Measurements from ENCODE around the gene IST1. TPM values are rescaled to one million over a fixed set of nuclear protein-coding genes. Genes with fewer than 3 reads are reported as not detected.

Gene IST1
- total RNA-seq, 1 experiment from 2014 or later = 95.1 TPM

DNA sequence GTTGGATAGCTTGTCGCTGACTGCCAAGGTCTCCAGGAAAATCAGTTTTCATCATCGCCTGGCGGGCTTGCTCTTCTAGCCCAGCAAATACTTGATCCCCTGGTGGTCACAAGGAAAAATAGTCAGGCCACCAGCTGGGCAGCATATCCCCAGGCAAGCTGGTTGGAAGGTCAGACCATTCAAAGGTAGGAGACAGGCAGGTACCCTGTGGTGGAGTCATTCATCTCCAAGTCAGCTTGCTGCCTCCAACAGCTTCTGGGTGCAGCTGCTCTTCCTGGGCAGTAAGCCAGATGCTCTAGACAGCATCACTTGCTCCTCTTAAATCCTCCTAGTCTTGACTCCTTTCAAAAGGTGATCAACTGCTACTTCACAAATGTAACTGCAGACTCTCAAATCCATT lies 27.4 kb upstream of the IST1 start:
- no peak overlapping the region for H3K4me3 ChIP-seq
- DNase-seq = no peak
- H3K9me3 ChIP-seq = no peaks in the 10 kb centered on the region
- no peaks in the 10 kb centered on the region for H3K27me3 ChIP-seq
- no peaks in the 10 kb centered on the region for H3K36me3 ChIP-seq

DNA sequence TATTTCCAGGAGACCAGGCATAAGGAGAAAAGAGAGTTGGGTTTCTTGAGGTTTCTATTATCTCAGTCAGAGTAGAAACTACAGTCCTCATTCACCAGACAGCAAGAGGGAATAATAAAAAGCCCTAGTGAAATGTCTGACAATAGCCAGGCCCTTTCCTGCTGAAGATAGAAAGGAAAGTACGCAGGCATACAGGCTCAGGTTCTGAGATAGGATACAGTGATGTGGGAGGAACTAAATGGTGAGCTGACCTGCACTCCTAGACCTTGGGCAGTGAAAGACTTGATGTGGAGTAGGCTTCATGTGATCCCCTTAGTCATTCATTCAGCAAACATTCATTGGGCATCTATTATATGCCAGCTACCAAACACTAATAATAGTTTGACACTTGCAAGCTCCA lies 26.2 kb upstream of the IST1 start:
- H3K4me3 ChIP-seq = no peak overlapping the region
- no peaks in the 10 kb centered on the region for H3K27me3 ChIP-seq
- no peaks in the 10 kb centered on the region for H3K9me3 ChIP-seq
- DNase-seq = no peak
- no peaks in the 10 kb centered on the region for H3K36me3 ChIP-seq

DNA sequence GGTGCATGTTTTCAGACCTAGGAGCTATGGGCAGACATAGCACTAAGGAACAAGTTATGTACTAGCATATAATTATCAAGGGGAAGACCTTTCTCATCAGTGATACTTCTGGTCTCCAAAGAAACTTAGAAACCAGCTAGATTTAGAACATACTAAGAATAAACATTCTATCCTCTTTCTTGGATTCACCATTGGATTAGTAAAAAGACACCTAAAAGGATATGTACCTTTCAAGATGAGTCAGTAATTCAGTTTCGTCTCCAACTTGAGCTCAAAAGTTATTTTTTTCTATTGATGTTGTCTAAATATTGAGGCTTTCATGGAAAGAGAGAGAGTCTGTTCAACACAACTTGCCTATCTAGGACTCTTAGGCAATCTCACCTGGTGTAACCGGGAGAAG lies 24.5 kb upstream of the IST1 start:
- H3K9me3 ChIP-seq = no peaks in the 10 kb centered on the region
- H3K36me3 ChIP-seq = no peaks in the 10 kb centered on the region
- H3K27me3 ChIP-seq = no peaks in the 10 kb centered on the region
- DNase-seq = no peak
- no peak overlapping the region for H3K4me3 ChIP-seq

DNA sequence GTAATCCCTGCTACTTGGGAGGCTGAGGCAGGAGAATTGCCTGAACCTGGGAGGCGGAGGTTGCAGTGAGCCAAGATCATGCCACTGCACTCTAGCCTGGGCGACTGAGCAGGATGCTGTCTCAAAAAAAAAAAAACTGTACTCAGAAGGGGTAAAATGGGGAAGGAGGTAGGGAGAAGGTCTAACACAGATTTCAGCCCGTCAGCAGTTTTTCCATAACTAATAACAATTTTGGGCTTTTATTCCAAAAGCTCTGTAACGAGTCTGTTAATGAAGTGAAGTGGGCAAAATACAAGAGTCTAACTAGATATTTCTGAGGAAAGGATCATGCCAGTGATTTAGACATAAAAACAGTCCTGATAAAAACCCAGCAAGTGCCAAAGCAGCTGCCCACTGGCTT lies 22.1 kb upstream of the IST1 start:
- no peak for DNase-seq
- no peaks in the 10 kb centered on the region for H3K27me3 ChIP-seq
- no peaks in the 10 kb centered on the region for H3K9me3 ChIP-seq
- H3K36me3 ChIP-seq = no peaks in the 10 kb centered on the region
- no peak overlapping the region for H3K4me3 ChIP-seq

DNA sequence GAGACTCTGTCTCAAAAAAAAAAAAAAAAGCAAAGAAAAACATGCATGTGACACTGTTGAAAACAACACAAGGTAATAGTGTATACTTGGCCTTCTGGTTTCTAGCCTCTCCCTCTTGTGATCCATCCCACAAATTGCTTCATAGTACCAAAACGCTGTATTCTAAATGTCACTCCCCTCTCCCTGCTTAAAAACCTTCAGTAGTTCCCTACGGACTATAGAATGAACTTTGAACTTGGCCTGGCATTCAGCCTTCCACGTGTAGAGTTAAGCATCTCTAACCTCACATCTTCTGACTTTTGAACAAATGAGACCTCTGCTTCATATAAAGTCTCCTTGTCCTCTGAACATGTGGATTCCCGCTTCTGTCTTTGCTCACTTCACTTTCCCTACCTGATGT lies 16.4 kb upstream of the IST1 start:
- H3K9me3 ChIP-seq = no peaks in the 10 kb centered on the region
- no peak overlapping the region for H3K4me3 ChIP-seq
- no peak for DNase-seq
- H3K27me3 ChIP-seq = no peaks in the 10 kb centered on the region
- H3K36me3 ChIP-seq = no peaks in the 10 kb centered on the region; the same call in 1 of the 2 replicates

DNA sequence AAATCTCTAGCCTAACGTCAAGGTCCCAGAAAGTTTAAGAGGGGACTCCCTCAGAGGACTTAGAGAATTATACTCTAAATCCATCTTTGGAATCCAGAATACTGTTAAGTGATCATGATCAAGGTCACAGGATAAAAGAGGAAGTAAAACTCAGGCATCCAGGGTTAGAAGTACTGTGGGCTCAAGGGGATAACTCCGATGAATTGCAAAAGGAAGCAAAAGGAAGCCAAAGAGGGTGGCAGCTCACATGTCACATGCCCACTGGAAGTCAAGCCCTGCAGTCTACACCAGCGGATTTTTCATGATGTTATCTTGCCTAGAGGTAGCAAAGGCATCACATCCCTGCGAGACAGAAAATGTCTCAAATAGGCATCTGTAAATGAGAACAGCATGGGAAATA lies 15.2 kb upstream of the IST1 start:
- Histone ChIP-seq H3K9me3 (no peaks in the 10 kb centered on the region), H3K27me3 (no peaks in the 10 kb centered on the region), H3K4me3 (no peak overlapping the region), H3K36me3 (no peaks in the 10 kb centered on the region; the same call in 1 of the 2 replicates)
- no peak for DNase-seq

DNA sequence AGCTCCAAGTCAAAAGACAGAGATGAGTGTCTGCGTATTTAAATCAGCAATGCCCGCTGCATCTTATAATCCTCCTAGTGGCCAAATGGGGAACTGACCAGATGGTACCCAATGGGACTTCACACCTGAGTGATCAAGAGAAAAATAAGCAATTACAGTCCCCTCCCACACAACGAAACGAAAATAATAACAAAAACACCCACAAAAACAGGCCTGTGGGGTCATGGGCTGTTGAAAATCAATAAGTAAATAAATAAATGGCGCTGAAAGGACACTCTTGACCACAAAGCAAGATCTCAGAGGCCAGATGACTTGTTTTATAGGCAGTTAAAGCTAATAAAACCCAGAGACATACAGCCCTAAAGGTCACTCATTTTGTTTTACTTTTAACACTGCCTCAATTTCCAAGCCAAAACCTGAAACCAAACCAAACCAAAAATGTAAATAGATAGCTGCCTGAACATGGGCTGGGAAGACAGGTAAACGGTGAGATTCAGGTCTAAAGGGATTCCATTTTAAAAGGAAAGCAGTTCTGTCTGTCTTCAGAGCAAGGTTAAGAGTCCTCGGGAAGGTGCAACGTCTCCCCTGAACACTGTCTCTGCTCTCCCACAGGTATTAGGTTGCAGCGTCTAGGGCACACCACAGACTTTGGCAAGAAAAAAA lies 12.7 kb upstream of the IST1 start:
- no peaks in the 10 kb centered on the region for H3K9me3 ChIP-seq
- DNase-seq = peak; percentile 43
- no peaks in the 10 kb centered on the region for H3K27me3 ChIP-seq
- no peaks in the 10 kb centered on the region; the same call in 1 of the 2 replicates for H3K36me3 ChIP-seq
- H3K4me3 ChIP-seq = peak overlapping the region; percentile 57

DNA sequence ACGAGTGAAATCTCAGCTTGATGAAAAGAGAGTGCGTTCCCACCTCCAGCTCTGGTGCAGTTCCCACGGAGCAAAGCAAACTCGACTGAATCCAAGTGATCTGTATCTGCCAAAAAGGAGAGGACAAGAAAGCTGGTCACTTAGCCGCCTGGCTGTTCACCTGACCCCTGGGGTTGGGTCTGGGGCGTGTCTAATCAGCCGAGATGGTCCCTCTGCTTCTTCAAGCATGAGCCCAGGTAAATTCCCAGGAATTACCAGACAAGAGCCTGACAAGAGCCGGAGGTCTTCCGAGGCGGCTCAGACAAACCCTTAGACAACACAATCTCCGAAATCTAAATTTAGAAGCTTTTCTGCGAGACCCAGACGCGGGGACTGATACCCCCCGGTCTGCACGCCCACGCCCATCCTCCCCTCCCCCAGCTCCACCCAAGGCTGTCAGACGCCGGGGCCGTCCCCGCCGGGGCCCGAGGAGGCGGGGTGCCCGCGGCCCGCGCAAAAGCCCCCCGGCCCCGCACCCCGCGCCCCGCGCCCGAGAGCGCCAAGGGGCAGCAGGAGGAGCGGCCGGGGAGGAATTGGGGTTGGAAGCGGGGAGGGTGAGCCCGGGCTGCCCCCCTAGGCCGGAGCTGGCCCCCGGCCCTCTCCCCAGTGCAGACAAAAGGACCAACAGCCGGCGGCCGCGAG lies 12.0 kb upstream of the IST1 start:
- Histone ChIP-seq H3K27me3 (no peaks in the 10 kb centered on the region), H3K4me3 (peak overlapping the region; percentile 57), H3K9me3 (no peaks in the 10 kb centered on the region), H3K36me3 (no peaks in the 10 kb centered on the region; the same call in 1 of the 2 replicates)
- peak; percentile 23 for DNase-seq

DNA sequence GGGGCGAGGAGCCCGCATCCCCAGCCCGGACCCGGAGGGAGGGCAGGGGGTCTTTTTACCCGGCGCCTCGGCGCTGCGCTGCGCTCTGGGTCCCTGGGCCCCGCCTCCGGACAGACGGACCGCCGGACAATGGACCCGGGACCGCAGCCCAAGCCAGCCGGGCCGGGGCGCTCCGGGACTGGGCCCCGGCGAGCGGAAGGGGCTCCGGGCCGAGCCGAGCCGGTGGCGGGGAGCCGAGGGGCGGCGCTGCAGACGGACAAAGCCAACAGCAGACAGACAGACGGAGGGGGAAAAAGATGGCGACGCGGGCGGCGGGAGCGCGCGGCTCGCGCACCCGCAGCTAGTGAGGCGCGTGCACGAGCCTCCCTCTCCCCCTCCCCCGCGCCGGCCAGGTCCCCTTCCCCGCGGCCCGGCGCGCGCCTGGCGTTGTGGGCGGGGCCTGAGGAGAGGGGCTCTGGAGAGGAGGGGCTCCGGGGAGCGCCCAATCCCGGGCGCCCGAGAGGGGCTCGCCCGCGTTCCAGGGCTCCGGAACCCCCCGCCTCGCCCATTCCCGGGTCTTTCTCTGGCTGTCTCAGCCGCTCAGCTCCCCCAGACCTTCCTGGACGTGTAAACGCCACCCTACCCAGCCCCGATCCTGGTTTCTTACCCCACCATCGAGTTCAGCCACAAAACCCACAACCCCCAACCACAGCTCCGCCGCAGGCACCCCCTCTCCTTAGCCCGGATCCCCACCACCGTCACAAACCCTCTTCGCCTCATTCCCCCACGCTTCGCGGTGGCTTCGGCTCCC lies 11.3 kb upstream of the IST1 start, which contains the start of gene ZNF821:
Gene ZNF821, minus strand, starts transcription at position 334 of the 790 bp plus-strand sequence. CDS start 4,236 bp downstream, outside the sequence.
- H3K9me3 ChIP-seq = no peaks in the 10 kb centered on the region
- DNase-seq = peak; percentile 66
- H3K27me3 ChIP-seq = no peaks in the 10 kb centered on the region
- no peaks in the 10 kb centered on the region; the same call in 1 of the 2 replicates for H3K36me3 ChIP-seq
- H3K4me3 ChIP-seq = peak within 1 kb of the TSS; percentile 57

DNA sequence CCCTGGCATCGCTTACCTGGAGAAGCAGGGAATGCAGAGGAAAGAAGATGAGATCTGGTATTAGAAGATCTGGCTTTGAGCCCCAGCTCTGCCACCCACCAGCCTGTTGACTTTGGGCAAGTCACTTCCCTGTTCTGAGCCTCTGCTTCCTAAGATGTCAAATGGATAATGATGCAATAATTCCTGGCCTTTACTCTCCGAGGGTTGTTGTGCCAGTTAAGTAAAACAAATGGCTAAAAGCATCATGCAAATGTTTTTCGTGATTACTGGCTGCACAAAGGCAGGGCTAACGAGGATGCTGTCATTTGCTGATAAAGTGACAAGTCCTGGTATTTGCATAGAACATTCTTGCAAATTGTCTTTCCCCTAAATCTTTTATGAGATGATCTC lies 10.1 kb upstream of the IST1 start:
- Histone ChIP-seq H3K9me3 (no peaks in the 10 kb centered on the region), H3K36me3 (no peaks in the 10 kb centered on the region), H3K4me3 (no peak overlapping the region), H3K27me3 (no peaks in the 10 kb centered on the region)
- no peak for DNase-seq

DNA sequence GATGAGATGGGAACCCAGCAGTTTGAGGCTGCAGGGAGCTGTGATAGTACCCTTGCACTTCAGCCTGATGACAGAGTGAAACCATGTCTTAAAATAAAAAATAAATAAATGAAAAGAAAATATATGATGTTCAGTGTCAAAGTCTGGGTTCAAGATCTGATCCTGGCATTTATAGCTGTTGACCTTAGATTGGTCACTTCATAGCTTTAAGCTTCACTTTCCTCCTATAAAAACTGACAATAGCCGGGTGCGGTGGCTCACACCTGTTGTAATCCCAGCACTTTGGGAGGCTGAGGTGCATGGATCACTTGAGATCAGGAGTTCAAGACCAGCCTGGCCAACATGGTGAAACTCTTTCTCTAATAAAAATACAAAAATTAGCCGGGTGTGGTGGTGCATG lies 6.2 kb upstream of the IST1 start:
- no peak for DNase-seq
- Histone ChIP-seq H3K9me3 (no peaks in the 10 kb centered on the region), H3K4me3 (no peak overlapping the region), H3K36me3 (no peaks in the 10 kb centered on the region), H3K27me3 (no peaks in the 10 kb centered on the region)

DNA sequence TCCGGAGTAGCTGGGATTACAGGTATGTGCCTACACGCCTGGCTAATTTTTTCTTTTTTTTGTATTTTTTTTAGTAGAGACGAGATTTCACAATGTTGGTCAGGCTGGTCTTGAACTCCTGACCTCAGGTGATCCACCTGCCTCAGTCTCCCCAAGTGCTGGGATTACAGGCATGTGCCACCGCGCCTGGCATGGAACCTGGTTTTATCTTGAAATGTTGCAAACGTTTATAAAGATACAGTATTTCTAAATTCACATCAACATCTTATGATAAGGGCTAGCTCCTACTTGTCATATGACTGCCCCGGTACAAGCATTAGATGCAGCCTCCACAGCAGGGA lies 1.5 kb upstream of the IST1 start:
- Histone ChIP-seq H3K4me3 (peak overlapping the region; percentile 73), H3K9me3 (no peaks in the 10 kb centered on the region), H3K27me3 (no peaks in the 10 kb centered on the region), H3K36me3 (peaks cover 7% of the 10 kb centered on the region)
- no peak for DNase-seq

DNA sequence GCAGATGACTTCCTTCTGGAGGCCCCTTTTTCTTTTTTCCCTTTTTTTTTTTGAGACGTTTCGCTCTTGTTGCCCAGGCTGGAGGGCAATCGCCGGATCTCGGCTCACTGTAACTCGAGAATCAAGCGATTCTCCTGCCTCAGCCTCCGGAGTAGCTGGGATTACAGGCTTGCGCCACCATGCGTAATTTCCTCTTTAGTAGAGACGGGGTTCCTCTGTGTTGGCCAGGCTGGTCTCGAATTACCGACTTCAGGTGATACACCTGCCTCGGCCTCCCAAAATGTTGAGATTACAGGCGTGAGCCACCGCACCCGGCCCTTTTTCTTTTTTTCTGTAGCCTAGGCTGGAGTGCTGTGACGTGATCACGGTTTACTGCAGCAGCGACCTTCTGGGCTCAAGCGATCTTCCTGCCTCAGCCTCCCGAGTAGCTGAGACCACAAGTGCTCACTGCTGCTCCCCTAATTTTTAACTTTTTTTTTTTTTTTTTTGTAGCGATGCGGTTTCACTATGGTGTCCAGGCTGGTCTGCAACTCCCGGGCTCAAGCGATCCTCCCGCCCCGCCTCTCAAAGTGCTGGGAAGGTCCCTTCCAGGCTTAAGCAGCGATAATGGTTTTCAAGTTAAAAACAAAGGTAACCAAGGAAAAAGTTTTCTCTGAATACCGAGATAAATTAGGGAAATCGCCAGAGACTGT lies 956 bp upstream of the IST1 start:
- Histone ChIP-seq H3K27me3 (no peaks in the 10 kb centered on the region), H3K4me3 (peak overlapping the region; percentile 73), H3K9me3 (no peaks in the 10 kb centered on the region), H3K36me3 (peaks cover 7% of the 10 kb centered on the region)
- DNase-seq = peak; percentile 13

DNA sequence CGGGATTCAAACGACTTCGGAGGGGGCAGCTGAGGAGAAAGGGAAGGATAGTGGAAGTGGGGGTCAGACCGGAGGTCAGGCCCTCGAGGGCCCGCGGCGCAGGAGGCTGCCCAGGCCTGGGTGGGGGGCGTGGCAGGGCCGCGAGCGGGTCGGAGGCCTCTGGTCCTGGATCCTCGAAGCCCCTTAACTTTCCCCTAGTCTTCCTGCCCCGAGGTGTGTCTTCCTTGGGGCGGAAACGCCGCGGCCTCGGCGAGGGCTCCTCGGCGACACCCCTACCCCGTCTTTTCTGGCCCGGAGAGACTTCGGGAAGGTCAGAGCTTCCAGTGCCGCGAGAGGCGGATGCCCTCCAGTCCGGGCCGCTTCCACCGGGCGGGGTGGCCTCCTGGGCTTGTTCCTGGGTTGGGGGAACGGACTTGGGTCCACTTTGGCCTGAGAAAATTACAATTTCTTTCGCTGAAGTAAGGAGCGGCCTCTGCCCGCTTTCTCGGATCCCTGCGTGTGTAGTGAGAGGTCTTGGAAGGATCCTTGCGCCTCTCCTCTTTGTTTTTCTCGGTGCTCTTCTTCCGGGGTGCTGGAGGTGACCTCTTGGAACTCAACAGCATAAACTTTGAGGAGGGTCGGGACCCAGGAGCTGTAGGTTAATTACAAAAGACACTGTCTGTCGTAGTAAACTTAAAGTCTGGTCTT lies 491 bp downstream of the IST1 start:
- H3K4me3 ChIP-seq = peak overlapping the region; percentile 73
- H3K36me3 ChIP-seq = peaks cover 7% of the 10 kb centered on the region
- DNase-seq = no peak
- no peaks in the 10 kb centered on the region for H3K9me3 ChIP-seq
- H3K27me3 ChIP-seq = no peaks in the 10 kb centered on the region

DNA sequence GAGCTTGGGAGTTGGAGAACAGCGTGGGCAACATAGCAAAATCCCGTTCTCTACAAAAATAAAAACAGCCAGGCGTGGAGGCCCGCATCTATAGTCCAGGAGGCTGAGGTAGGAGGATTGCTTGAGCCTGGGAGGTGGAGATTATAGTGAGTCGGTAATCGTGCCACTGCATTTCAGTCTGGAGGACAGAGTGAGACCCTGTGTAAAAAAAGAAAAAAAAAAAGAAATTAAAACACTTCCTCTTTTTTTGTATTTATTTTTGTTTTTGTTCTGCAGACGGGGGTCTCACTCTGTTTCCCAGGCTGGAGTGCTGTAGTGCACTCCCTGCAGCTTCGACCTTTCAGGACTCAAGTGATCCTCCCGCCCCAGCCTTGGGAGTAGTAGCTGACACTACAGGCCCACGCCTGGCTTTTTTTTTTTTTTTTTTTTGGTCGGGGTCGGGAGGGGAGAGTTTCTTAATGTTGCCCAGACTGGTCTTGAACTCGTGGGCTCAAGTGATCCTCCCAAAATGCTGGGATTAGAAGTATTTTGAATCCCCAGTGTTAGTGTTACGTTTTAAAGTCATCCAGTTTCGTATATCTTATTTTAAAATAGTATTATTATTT lies 1.5 kb downstream of the IST1 start:
- no peak for DNase-seq
- Histone ChIP-seq H3K4me3 (peak overlapping the region; percentile 73), H3K36me3 (peaks cover 7% of the 10 kb centered on the region), H3K27me3 (no peaks in the 10 kb centered on the region), H3K9me3 (no peaks in the 10 kb centered on the region)

DNA sequence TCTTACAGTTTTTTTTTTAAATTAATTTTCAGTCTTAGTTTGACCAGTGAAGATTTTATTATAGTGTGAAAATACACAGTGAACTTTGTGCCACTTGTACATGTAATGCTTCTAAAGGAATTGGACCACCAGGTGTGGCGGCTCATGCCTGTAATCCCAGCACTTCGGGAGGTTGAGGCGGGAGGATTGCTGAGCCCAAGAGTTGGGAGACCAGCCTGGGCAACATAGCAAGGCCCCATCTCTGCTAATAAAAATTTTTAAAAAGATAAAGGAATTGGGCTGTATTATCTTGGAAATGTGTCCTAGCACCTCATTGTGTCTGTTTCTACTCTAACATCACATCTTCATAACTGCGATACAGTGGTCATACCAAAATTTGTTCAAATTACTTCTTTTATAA lies 3.8 kb downstream of the IST1 start:
- Histone ChIP-seq H3K4me3 (no peak overlapping the region), H3K9me3 (no peaks in the 10 kb centered on the region), H3K36me3 (peaks cover 7% of the 10 kb centered on the region), H3K27me3 (no peaks in the 10 kb centered on the region)
- DNase-seq = no peak
